Endothelial cell of umbilical vein (primary cell): ENCODE measurements around the gene PPP1R16B. TPM values are rescaled to one million over a fixed set of nuclear protein-coding genes. Genes with fewer than 3 reads are reported as not detected.

ENCODE experiments used
- BruUV-seq: library from RNA; stranded (reverse); fragments of 400-500 nt; replicated peaks from 2 replicates; lab custom pipeline; 2021; lab: Mats Ljungman, UMichigan
- CTCF ChIA-PET: fragments of 300-600, 350-600 bp; sonication (Branson Sonifier 250); formaldehyde crosslinking; loops from one replicate; lab custom pipeline; 2021; ENCODE audit warnings: antibody characterized with exemption, inconsistent platforms; lab: Charles Lee
- POLR2A ChIA-PET: fragments of 300-600, 350-600 bp; sonication (Branson Sonifier 250); formaldehyde crosslinking; loops from one replicate; lab custom pipeline; 2021; ENCODE audit warnings: antibody characterized with exemption, inconsistent platforms; lab: Charles Lee
- DNase-seq: peaks from one replicate; pipeline ENCODE4 v3.0.0-alpha.2; 2011; ENCODE audit warnings: low read depth, low spot score
- FAIRE-seq: peaks from 2 replicates; lab custom pipeline; 2011; peaks lifted over from hg19 to GRCh38; lab: Jason Lieb, UNC
- H2AFZ ChIP-seq: 2 replicates; pipeline ENCODE4 v1.6.0; 2012; ENCODE audit warnings: low read depth, low read length, control low read depth, inconsistent platforms
- H3K27ac ChIP-seq: 2 replicates; pipeline ENCODE4 v1.5.1; 2011; ENCODE audit warnings: low read depth, mild to moderate bottlenecking, control low read depth, low read length, moderate library complexity; ENCODE audit not compliant: insufficient read depth
- H3K27me3 ChIP-seq, 2 experiments: 2 replicates each; pipeline versions ENCODE4 v1.6.0 to v1.6.1; 2011; ENCODE audit warnings: low read length in 2 of 2, mixed read lengths in 1 of 2; ENCODE audit not compliant: control insufficient read depth in 2 of 2, insufficient read depth in 2 of 2
- H3K36me3 ChIP-seq, 2 experiments: 2 replicates in 1 of 2; 3 replicates in 1 of 2; pipeline ENCODE4 v1.5.1; 2011; ENCODE audit warnings: low read length in 2 of 2, mild to moderate bottlenecking in 1 of 2, moderate library complexity in 1 of 2; ENCODE audit not compliant: control insufficient read depth in 2 of 2, insufficient read depth in 2 of 2; ENCODE audit errors: extremely low read depth in 1 of 2
- H3K4me1 ChIP-seq: 3 replicates; pipeline ENCODE4 v1.5.1; 2011; ENCODE audit warnings: mild to moderate bottlenecking, low read length; ENCODE audit not compliant: control insufficient read depth, insufficient read depth; ENCODE audit errors: extremely low read depth
- H3K4me2 ChIP-seq: 2 replicates; pipeline ENCODE4 v1.6.1; 2011; ENCODE audit warnings: low read length, control low read depth, mixed read lengths; ENCODE audit not compliant: insufficient read depth
- H3K4me3 ChIP-seq, 3 experiments: fragments of 200-600 bp in 1 of 3; sonication (generic), shearing (Covaris generic) in 1 of 3; replicated peaks in 1 of 3; 2 replicates each; pipeline ENCODE4 v1.5.1; 2011 to 2016; ENCODE audit warnings: control low read depth in 3 of 3, low read length in 3 of 3, mild to moderate bottlenecking in 2 of 3, inconsistent platforms in 1 of 3, low read depth in 1 of 3, moderate library complexity in 1 of 3; ENCODE audit not compliant: insufficient read depth in 1 of 3
- H3K79me2 ChIP-seq: 2 replicates; pipeline ENCODE4 v1.6.0; 2012; ENCODE audit warnings: low read length, inconsistent platforms; ENCODE audit not compliant: control insufficient read depth, insufficient read depth
- H3K9ac ChIP-seq: replicated peaks from 2 replicates; pipeline ENCODE3; 2011; ENCODE audit warnings: low read length, control low read depth; ENCODE audit not compliant: insufficient read depth; ENCODE audit errors: extremely low read depth
- H3K9me1 ChIP-seq: replicated peaks from 3 replicates; pipeline ENCODE4 v1.6.0; 2011; ENCODE audit warnings: mild to moderate bottlenecking, low read length; ENCODE audit not compliant: control insufficient read depth, insufficient read depth; ENCODE audit errors: extremely low read depth
- H3K9me3 ChIP-seq: replicated peaks from 2 replicates; pipeline ENCODE4 v1.5.1; 2012; ENCODE audit warnings: low read length, inconsistent platforms; ENCODE audit not compliant: control insufficient read depth, insufficient read depth
- H4K20me1 ChIP-seq: replicated peaks from 2 replicates; pipeline ENCODE3; 2011; ENCODE audit warnings: mild to moderate bottlenecking, low read length; ENCODE audit not compliant: control insufficient read depth, insufficient read depth; ENCODE audit errors: extremely low read depth
- CTCF ChIP-seq, 2 donors: IDR thresholded peaks; 1 replicate in 1 of 2; 2 replicates in 1 of 2; pipeline ENCODE4 v1.5.1; 2011; ENCODE audit warnings: low read length in 2 of 2, mild to moderate bottlenecking in 2 of 2, moderate library complexity in 2 of 2, control low read depth in 1 of 2, inconsistent platforms in 1 of 2, low read depth in 1 of 2; ENCODE audit not compliant: insufficient read depth in 1 of 2; ENCODE audit errors: extremely low read depth in 1 of 2
- FOS ChIP-seq: IDR thresholded peaks from 2 replicates; pipeline ENCODE4 v1.6.1; 2011; ENCODE audit warnings: mild to moderate bottlenecking, low read length, moderate library complexity, borderline replicate concordance; ENCODE audit not compliant: insufficient read depth
- GATA2 ChIP-seq: IDR thresholded peaks from 2 replicates; pipeline ENCODE4 v1.7.0; 2011; ENCODE audit warnings: low read depth, mild to moderate bottlenecking, moderate library complexity, mixed read lengths, low read length; ENCODE audit not compliant: insufficient read length, insufficient read depth
- MYC ChIP-seq: IDR thresholded peaks from one replicate; pipeline ENCODE4 v1.6.1; 2011; ENCODE audit warnings: mild to moderate bottlenecking, low read depth, low read length
- dilution Hi-C: fragments of 300-500 bp; cut with MboI; formaldehyde crosslinking; loops from one replicate; pipeline ENCODE4 v1.15.0; 2019; ENCODE audit warnings: low sequenced_read_pairs; ENCODE audit not compliant: extremely low pct_ligation_motif_present
- intact Hi-C: fragments of 100-400 bp; cut with micrococcal nuclease; formaldehyde crosslinking; loops from one replicate; pipeline ENCODE4 v1.10.0; 2022
- polyA plus RNA-seq, 4 experiments: library from polyadenylated mRNA; depleted of rRNA in 3 of 4; stranded (reverse) in 3 of 4; unstranded in 1 of 4; fragments of >200 nt; gene quantifications; 2 replicates each; pipeline versions ENCODE4 v1.2.1 to v1.2.3, GENCODE V29; 2011 to 2012; ENCODE audit warnings: missing spikeins in 1 of 4
- total RNA-seq: library from RNA; stranded (reverse); gene quantifications from 2 replicates; pipeline ENCODE4 v1.2.3, GENCODE V29; 2021

PPP1R16B gene
- total and polyA plus RNA-seq, 2 donors (not counting 3 experiments of a cell fraction or from before 2014, with no cell fraction given): 34.7 to 68.1 TPM

GRCh38 chr20:38957235-38957876, 151.9 kb downstream of the PPP1R16B start:
- BruUV-seq: no TSS peak
- dilution Hi-C loops: no loop called here
- H3K27me3 ChIP-seq: no peaks in the 10 kb centered on the region

More at GRCh38 chr20:38957235-38957876, 151.9 kb downstream of the PPP1R16B start:
- no peak overlapping the region for H3K4me2 ChIP-seq
- H3K79me2 ChIP-seq: peaks cover under 1% of the 10 kb centered on the region
- H3K36me3 ChIP-seq: peaks cover under 1 to 8% of the 10 kb centered on the region in 2 experiments
- FAIRE-seq (no peak), DNase-seq (no peak)
- POLR2A ChIA-PET: no interaction called here
- peaks cover 11% of the 10 kb centered on the region for H3K4me1 ChIP-seq
- H2AFZ ChIP-seq: no peak overlapping the region
- no peaks in the 10 kb centered on the region for H4K20me1 ChIP-seq
- H3K27ac ChIP-seq: no peak overlapping the region
- intact Hi-C loops: no loop called here
- TF ChIP-seq MYC (no peak), CTCF (IDR thresholded peaks at IDR 0.05; ENCODE audit: extremely low read depth in 1 of 2, insufficient read depth in 1 of 2, low read depth in 1 of 2, low read length in 2 of 2) (no peak), GATA2 (no peak), FOS (no peak)
- no peaks in the 10 kb centered on the region for H3K9me1 ChIP-seq
- no peak overlapping the region for H3K4me3 ChIP-seq
- CTCF ChIA-PET: no interaction called here
- H3K9ac ChIP-seq: no peak overlapping the region
- no peaks in the 10 kb centered on the region for H3K9me3 ChIP-seq
